HEK293T (cell line): ENCODE results near the gene SSH3.

Experiments used
- ARNT ChIP-seq: fragments of 450-650 bp; IDR thresholded peaks from 2 replicates; pipeline ENCODE4 v1.6.1; 2017; ENCODE audit warnings: mild to moderate bottlenecking
- BHLHE40 ChIP-seq: fragments of 450-650 bp; IDR thresholded peaks from 2 replicates; pipeline ENCODE4 v1.6.1; 2016; ENCODE audit warnings: mild to moderate bottlenecking, moderate library complexity, borderline replicate concordance
- CTBP1 ChIP-seq: fragments of 450-650 bp; IDR thresholded peaks from 2 replicates; pipeline ENCODE4 v1.6.1; 2016; ENCODE audit warnings: borderline replicate concordance
- ELF4 ChIP-seq: fragments of 450-650 bp; IDR thresholded peaks from 2 replicates; pipeline ENCODE4 v1.6.1; 2017; ENCODE audit warnings: antibody characterized with exemption
- FOXA1 ChIP-seq: fragments of 450-650 bp; IDR thresholded peaks from 2 replicates; pipeline ENCODE4 v1.6.1; 2016; ENCODE audit warnings: mild to moderate bottlenecking
- FOXM1 ChIP-seq: fragments of 450-650 bp; IDR thresholded peaks from 2 replicates; pipeline ENCODE4 v1.6.1; 2017; ENCODE audit warnings: mild to moderate bottlenecking, borderline replicate concordance
- HDGF ChIP-seq: fragments of 450-650 bp; IDR thresholded peaks from 2 replicates; pipeline ENCODE4 v1.6.1; 2017; ENCODE audit warnings: antibody characterized with exemption, borderline replicate concordance
- L3MBTL2 ChIP-seq: fragments of 450-650 bp; conservative IDR thresholded peaks from 2 replicates; pipeline ENCODE4 v1.6.1; 2016; ENCODE audit warnings: mild to moderate bottlenecking
- LEF1 ChIP-seq: fragments of 450-650 bp; IDR thresholded peaks from 2 replicates; pipeline ENCODE4 v1.6.1; 2017; ENCODE audit warnings: mild to moderate bottlenecking, borderline replicate concordance
- NFRKB ChIP-seq: fragments of 450-650 bp; IDR thresholded peaks from 2 replicates; pipeline ENCODE4 v1.6.1; 2016; ENCODE audit warnings: mild to moderate bottlenecking, moderate library complexity
- SP1 ChIP-seq: fragments of 450-650 bp; IDR thresholded peaks from 2 replicates; pipeline ENCODE4 v1.6.1; 2017
- SUZ12 ChIP-seq: fragments of 450-650 bp; IDR thresholded peaks from 2 replicates; pipeline ENCODE4 v1.6.1; 2016; ENCODE audit warnings: mild to moderate bottlenecking
- ZNF384 ChIP-seq: fragments of 450-650 bp; IDR thresholded peaks from 2 replicates; pipeline ENCODE4 v1.6.1; 2016
- TF ChIP-seq, protein P1 (sequence below): fragments of 450-650 bp; IDR thresholded peaks from 2 replicates; pipeline ENCODE4 v1.6.1; 2016

DNA sequence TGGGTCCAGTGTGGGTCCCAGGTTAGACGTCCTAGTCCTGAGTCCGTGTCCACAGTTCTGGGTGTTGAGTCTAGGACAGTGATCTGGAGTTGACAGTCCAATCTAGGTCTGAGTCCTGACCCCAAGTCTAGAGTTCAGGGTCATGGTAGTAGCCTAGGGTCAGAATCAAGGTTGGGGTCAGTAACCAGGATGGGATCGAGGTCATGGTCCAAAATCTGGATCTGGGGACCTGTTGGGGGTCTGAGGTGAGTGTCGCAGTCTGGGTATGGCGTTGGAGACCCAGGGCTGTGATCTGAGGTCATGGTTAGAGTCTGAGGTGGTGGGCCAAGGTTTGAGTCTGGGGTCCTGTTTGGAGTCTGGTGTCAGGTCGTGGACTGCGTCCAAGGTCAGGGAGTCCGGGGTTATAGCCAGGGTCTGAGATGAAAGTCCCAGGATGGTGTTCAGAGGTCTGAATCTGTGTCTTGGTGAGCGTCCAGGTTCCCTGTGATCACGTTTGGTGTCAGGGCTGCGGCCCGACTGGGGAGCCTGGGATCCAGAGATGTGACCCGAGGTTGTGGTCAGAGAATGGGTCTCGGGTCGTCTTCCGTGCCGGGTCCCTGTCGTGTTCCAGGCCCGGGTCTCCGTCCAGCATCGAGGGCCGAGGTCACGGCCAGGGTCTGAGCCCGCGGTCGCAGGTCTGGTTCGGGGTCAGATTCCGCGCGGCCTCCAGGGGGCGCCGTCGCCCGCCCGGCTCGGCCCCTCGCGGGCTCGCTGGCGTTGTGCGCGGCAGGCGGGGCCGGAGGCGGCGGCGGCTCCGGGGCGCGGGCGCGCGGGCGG, 37.5 kb upstream of the SSH3 start:
- TF ChIP-seq L3MBTL2 (no peak), SP1 (no peak), FOXM1 (no peak), CTBP1 (no peak), ARNT (no peak), FOXA1 (no peak), SUZ12 (no peak), LEF1 (no peak), NFRKB (no peak), BHLHE40 (no peak), HDGF (no peak), ZNF384 (no peak), ELF4 (no peak)
- TF ChIP-seq, protein P1, sequence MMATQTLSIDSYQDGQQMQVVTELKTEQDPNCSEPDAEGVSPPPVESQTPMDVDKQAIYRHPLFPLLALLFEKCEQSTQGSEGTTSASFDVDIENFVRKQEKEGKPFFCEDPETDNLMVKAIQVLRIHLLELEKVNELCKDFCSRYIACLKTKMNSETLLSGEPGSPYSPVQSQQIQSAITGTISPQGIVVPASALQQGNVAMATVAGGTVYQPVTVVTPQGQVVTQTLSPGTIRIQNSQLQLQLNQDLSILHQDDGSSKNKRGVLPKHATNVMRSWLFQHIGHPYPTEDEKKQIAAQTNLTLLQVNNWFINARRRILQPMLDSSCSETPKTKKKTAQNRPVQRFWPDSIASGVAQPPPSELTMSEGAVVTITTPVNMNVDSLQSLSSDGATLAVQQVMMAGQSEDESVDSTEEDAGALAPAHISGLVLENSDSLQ, result no peak
